Activated naive CD8-positive, alpha-beta T cell (primary cell): ENCODE results near the gene EVI5.

Experiments used
- H3K27ac Mint-ChIP-seq: one replicate; pipeline ENCODE4 v1.8.0; 2021; ENCODE audit warnings: mixed read lengths
- H3K27me3 Mint-ChIP-seq: one replicate; pipeline ENCODE4 v1.8.0; 2021; ENCODE audit warnings: mixed read lengths
- H3K36me3 Mint-ChIP-seq: one replicate; pipeline ENCODE4 v1.8.0; 2021; ENCODE audit warnings: mixed read lengths
- H3K4me1 Mint-ChIP-seq: one replicate; pipeline ENCODE4 v1.8.0; 2021; ENCODE audit warnings: low read depth, mixed read lengths
- H3K4me3 Mint-ChIP-seq: one replicate; pipeline ENCODE4 v1.8.0; 2021; ENCODE audit warnings: mild to moderate bottlenecking, mixed read lengths
- H3K9me3 Mint-ChIP-seq: one replicate; pipeline ENCODE4 v1.8.0; 2021; ENCODE audit warnings: low read depth, mixed read lengths

Gene EVI5

GRCh38 chr1:92494485-92495141, 290.3 kb downstream of the EVI5 start:
- H3K27ac Mint-ChIP-seq, result peak overlapping the region; percentile 12
- peaks cover 28% of the 10 kb centered on the region for H3K4me1 Mint-ChIP-seq
- no peaks in the 10 kb centered on the region for H3K9me3 Mint-ChIP-seq
- H3K27me3 Mint-ChIP-seq, result no peaks in the 10 kb centered on the region
- no peaks in the 10 kb centered on the region for H3K36me3 Mint-ChIP-seq
- no peak overlapping the region for H3K4me3 Mint-ChIP-seq

- H3K4me3 Mint-ChIP-seq, result no peak overlapping the region
- no peak overlapping the region for H3K27ac Mint-ChIP-seq
- no peaks in the 10 kb centered on the region for H3K27me3 Mint-ChIP-seq
- peaks cover 41% of the 10 kb centered on the region for H3K4me1 Mint-ChIP-seq
- no peaks in the 10 kb centered on the region for H3K9me3 Mint-ChIP-seq
- peaks cover 3% of the 10 kb centered on the region for H3K36me3 Mint-ChIP-seq
These were observed 291.8 kb downstream of the EVI5 start for GRCh38 chr1:92493139-92493538.

- Mint-ChIP-seq H3K27ac (peak overlapping the region; percentile 93), H3K9me3 (no peaks in the 10 kb centered on the region), H3K27me3 (no peaks in the 10 kb centered on the region), H3K4me3 (peak overlapping the region; percentile 85), H3K36me3 (peaks cover 5% of the 10 kb centered on the region), H3K4me1 (peaks cover 29% of the 10 kb centered on the region)
These were observed 296.1 kb downstream of the EVI5 start for GRCh38 chr1:92488832-92489231.

- no peaks in the 10 kb centered on the region for H3K27me3 Mint-ChIP-seq
- peak overlapping the region; percentile 85 for H3K4me3 Mint-ChIP-seq
- peak overlapping the region; percentile 93 for H3K27ac Mint-ChIP-seq
- H3K9me3 Mint-ChIP-seq, result no peaks in the 10 kb centered on the region
- H3K36me3 Mint-ChIP-seq, result peaks cover 5% of the 10 kb centered on the region
- peaks cover 29% of the 10 kb centered on the region for H3K4me1 Mint-ChIP-seq
These were observed 296.5 kb downstream of the EVI5 start for GRCh38 chr1:92488416-92488815.

- no peaks in the 10 kb centered on the region for H3K27me3 Mint-ChIP-seq
- H3K9me3 Mint-ChIP-seq, result no peaks in the 10 kb centered on the region
- H3K4me1 Mint-ChIP-seq, result peaks cover 34% of the 10 kb centered on the region
- H3K4me3 Mint-ChIP-seq, result peak overlapping the region; percentile 85
- H3K27ac Mint-ChIP-seq, result peak overlapping the region; percentile 93
- H3K36me3 Mint-ChIP-seq, result peaks cover 10% of the 10 kb centered on the region
These were observed 297.8 kb downstream of the EVI5 start for GRCh38 chr1:92487078-92487605.

- Mint-ChIP-seq H3K27me3 (no peaks in the 10 kb centered on the region), H3K9me3 (no peaks in the 10 kb centered on the region), H3K27ac (peak within 1 kb of the TSS; percentile 96), H3K36me3 (peaks cover 13% of the 10 kb centered on the region), H3K4me3 (peak within 1 kb of the TSS; percentile 98), H3K4me1 (peaks cover 34% of the 10 kb centered on the region)
These were observed 298.4 kb downstream of the EVI5 start, which contains the start of gene GFI1 for GRCh38 chr1:92486251-92487077. Gene GFI1, minus strand, starts transcription at chr1:92486925. Its CDS starts 3,438 bp downstream, at chr1:92483487.

GRCh38 chr1:92485381-92486250, 299.3 kb downstream of the EVI5 start:
- Mint-ChIP-seq H3K4me1 (peaks cover 32% of the 10 kb centered on the region), H3K27me3 (no peaks in the 10 kb centered on the region), H3K9me3 (no peaks in the 10 kb centered on the region), H3K36me3 (peaks cover 15% of the 10 kb centered on the region), H3K4me3 (peak overlapping the region; percentile 98), H3K27ac (peak overlapping the region; percentile 98)

- Mint-ChIP-seq H3K4me1 (peaks cover 35% of the 10 kb centered on the region), H3K27ac (peak overlapping the region; percentile 98), H3K4me3 (peak overlapping the region; percentile 98), H3K36me3 (peaks cover 18% of the 10 kb centered on the region), H3K9me3 (no peaks in the 10 kb centered on the region), H3K27me3 (no peaks in the 10 kb centered on the region)
These were observed 300.2 kb downstream of the EVI5 start for GRCh38 chr1:92484472-92485380.

GRCh38 chr1:92483610-92484471, 301.1 kb downstream of the EVI5 start:
- Mint-ChIP-seq H3K4me3 (peak overlapping the region; percentile 98), H3K9me3 (no peaks in the 10 kb centered on the region), H3K27me3 (no peaks in the 10 kb centered on the region), H3K4me1 (peaks cover 37% of the 10 kb centered on the region), H3K36me3 (peaks cover 22% of the 10 kb centered on the region), H3K27ac (peak overlapping the region; percentile 98)

GRCh38 chr1:92482665-92483609, 302.0 kb downstream of the EVI5 start:
- H3K27ac Mint-ChIP-seq, result peak overlapping the region; percentile 89
- peaks cover 37% of the 10 kb centered on the region for H3K4me1 Mint-ChIP-seq
- H3K4me3 Mint-ChIP-seq, result peak overlapping the region; percentile 98
- H3K27me3 Mint-ChIP-seq, result no peaks in the 10 kb centered on the region
- peaks cover 31% of the 10 kb centered on the region for H3K36me3 Mint-ChIP-seq
- no peaks in the 10 kb centered on the region for H3K9me3 Mint-ChIP-seq

- Mint-ChIP-seq H3K27ac (peak overlapping the region; percentile 89), H3K27me3 (no peaks in the 10 kb centered on the region), H3K4me1 (peaks cover 39% of the 10 kb centered on the region), H3K4me3 (peak overlapping the region; percentile 98), H3K9me3 (no peaks in the 10 kb centered on the region), H3K36me3 (peaks cover 33% of the 10 kb centered on the region)
These were observed 302.8 kb downstream of the EVI5 start for GRCh38 chr1:92481971-92482664.

GRCh38 chr1:92481599-92481925, 303.3 kb downstream of the EVI5 start:
- Mint-ChIP-seq H3K4me3 (peak overlapping the region; percentile 98), H3K27ac (no peak overlapping the region), H3K27me3 (no peaks in the 10 kb centered on the region), H3K9me3 (no peaks in the 10 kb centered on the region), H3K4me1 (peaks cover 44% of the 10 kb centered on the region), H3K36me3 (peaks cover 35% of the 10 kb centered on the region)
